Breast epithelium (tissue), 4 donors: ENCODE results near the gene SLC2A10. TPM values are rescaled to one million over a fixed set of nuclear protein-coding genes. Genes with fewer than 3 reads are reported as not detected.

Source experiments
- DNase-seq, 2 donors: peaks; one replicate each; pipeline ENCODE4 v3.0.0-alpha.2; 2019; ENCODE audit warnings: low spot score in 2 of 2
- H3K27ac ChIP-seq, 2 donors: fragments of 200-600 bp; sonication (generic) in 1 of 2; one replicate each; pipeline ENCODE4 v1.5.1; 2016 to 2019; ENCODE audit warnings: mild to moderate bottlenecking in 1 of 2
- H3K27me3 ChIP-seq, 2 donors: fragments of 200-600 bp; sonication (generic) in 1 of 2; one replicate each; pipeline versions ENCODE4 v1.5.1 to v1.6.0; 2017 to 2019; ENCODE audit warnings: control low read depth in 1 of 2, mild to moderate bottlenecking in 1 of 2
- H3K36me3 ChIP-seq: fragments of 200-600 bp; one replicate; pipeline ENCODE4 v1.5.1; 2019
- H3K4me1 ChIP-seq, 2 donors: fragments of 200-600 bp; sonication (generic); one replicate each; pipeline ENCODE4 v1.5.1; 2016 to 2019; ENCODE audit warnings: control low read depth in 1 of 2
- H3K4me3 ChIP-seq, 3 donors: fragments of 200-600 bp; sonication (generic); 1 replicate in 2 of 3; 2 replicates in 1 of 3; pipeline ENCODE4 v1.5.1; 2016 to 2019; ENCODE audit warnings: mild to moderate bottlenecking in 3 of 3, moderate library complexity in 2 of 3
- H3K9me3 ChIP-seq, 2 donors: fragments of 200-600 bp; sonication (generic) in 1 of 2; one replicate each; pipeline ENCODE4 v1.5.1; 2016 to 2019; ENCODE audit warnings: control low read depth in 1 of 2
- CTCF ChIP-seq, 3 donors: fragments of 450-650 bp; IDR thresholded peaks; one replicate each; pipeline ENCODE4 v1.5.1; 2016 to 2017; ENCODE audit warnings: antibody characterized with exemption in 3 of 3, mild to moderate bottlenecking in 3 of 3, moderate library complexity in 3 of 3
- POLR2A ChIP-seq: fragments of 450-650 bp; IDR thresholded peaks from one replicate; pipeline ENCODE4 v1.6.1; 2016; ENCODE audit warnings: antibody characterized with exemption, mild to moderate bottlenecking, moderate library complexity
- POLR2AphosphoS5 ChIP-seq, 3 donors: sonication (generic); formaldehyde crosslinking; IDR thresholded peaks; one replicate each; pipeline ENCODE4 v1.6.1; 2017; ENCODE audit warnings: antibody characterized with exemption in 3 of 3
- intact Hi-C: fragments of 100-400 bp; cut with DNase I; formaldehyde crosslinking; loops from one replicate; pipeline ENCODE4 v1.15.1; 2023; ENCODE audit warnings: low total_unique reads
- total RNA-seq, 3 donors: library from RNA; depleted of rRNA; stranded (reverse); fragments of >200 nt; gene quantifications; one replicate each; pipeline ENCODE4 v1.1.0, GENCODE V29; 2016

The SLC2A10 gene
- 10 to 100 TPM; 19.8 to 42.9 (median 26.9) TPM for total RNA-seq

DNA sequence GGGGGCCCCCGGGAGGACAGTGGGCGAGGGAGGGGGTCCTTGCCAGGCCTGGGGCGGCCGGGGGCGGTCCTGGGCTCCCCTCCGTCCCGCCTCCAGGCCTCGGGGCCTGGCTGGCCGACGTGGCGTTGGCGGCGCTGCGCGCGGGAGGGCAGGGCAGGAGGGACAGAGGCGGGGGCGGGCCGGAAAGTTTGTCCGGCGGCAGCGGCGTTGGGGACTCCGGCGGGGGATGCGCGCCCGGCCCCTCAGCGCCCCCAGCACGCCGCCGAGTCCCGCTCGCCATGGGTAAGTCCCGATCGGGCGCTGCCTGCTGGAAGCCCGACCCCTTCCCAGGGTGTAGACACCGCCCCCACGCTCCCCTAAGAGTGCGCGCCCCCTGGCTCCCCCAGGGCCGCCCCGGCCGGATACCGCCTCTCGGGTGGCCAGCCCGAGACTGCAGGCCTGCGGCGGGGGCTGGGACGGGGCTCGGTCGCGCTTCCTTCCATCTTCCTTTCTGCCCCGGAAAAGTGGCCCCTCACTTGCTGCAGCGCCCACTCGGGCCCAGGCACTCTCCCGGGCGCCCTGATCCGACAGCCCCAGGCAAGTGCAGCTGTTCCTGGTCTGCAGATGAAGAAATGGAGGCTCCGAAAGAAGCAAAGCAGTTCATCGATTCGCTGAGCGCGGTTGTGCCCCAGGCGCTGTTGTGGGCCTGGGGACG, at the start of gene SLC2A10:
SLC2A10 (plus strand) TSS at position 191 of the 694 bp plus-strand sequence; CDS start at position 279, 88 bp downstream.
- Histone ChIP-seq H3K4me3 (peak within 1 kb of the TSS; percentile 72 to 84 (median 79)), H3K27me3 (no peaks in the 10 kb centered on the region), H3K36me3 (no peaks in the 10 kb centered on the region), H3K27ac (peak within 1 kb of the TSS; percentile 89 to 95), H3K4me1 (peaks cover 0 to 5% of the 10 kb centered on the region in 2 donors), H3K9me3 (no peaks in the 10 kb centered on the region)
- intact Hi-C loops, result loop anchor here (5.0 kb wide), 1 partner anchor 788 kb away; no protein-coding TSS in a partner anchor
- DNase-seq, result peak in 1 of 2 donors; percentile 71
- TF ChIP-seq CTCF (IDR thresholded peaks at IDR 0.05), result no peak
- TF ChIP-seq POLR2AphosphoS5 (IDR thresholded peaks at IDR 0.05), result peak in 1 of 3 donors; percentile 17

- Histone ChIP-seq H3K27ac (no peak overlapping the region), H3K4me3 (no peak overlapping the region), H3K4me1 (no peaks in the 10 kb centered on the region), H3K9me3 (no peaks in the 10 kb centered on the region), H3K27me3 (no peaks in the 10 kb centered on the region), H3K36me3 (no peaks in the 10 kb centered on the region)
- TF ChIP-seq CTCF (IDR thresholded peaks at IDR 0.05) (no peak), POLR2A (no peak), POLR2AphosphoS5 (IDR thresholded peaks at IDR 0.05) (no peak)
- intact Hi-C loops, result no loop called here
- DNase-seq, result no peak
Observed at GRCh38 chr20:46660487-46660886, 49.0 kb upstream of the SLC2A10 start.

DNA sequence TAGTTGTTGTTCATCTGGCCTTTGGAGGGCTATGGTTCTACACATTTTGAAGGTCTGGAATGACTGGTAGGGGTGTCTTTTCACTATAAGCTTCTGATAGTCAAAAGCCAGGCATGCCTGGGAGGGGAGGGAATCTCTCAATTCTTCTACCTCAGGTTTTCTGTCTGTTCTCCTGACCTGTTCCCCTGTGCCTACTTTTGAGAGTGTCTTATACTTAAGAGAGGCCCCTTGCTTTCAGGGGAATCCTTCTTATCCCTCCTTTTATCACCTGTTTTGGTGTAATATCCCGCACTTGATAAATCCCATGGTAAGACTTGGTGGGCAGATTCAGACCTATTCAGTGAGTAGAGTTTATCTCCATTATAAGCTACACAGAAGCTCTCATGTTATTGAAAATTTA, 47.8 kb upstream of the SLC2A10 start:
- no peak for DNase-seq
- no peaks in the 10 kb centered on the region for H3K9me3 ChIP-seq

GRCh38 chr20:46663531-46663930, 45.9 kb upstream of the SLC2A10 start:
- DNase-seq, result no peak
- H3K27me3 ChIP-seq, result no peaks in the 10 kb centered on the region
- H3K9me3 ChIP-seq, result no peaks in the 10 kb centered on the region
- TF ChIP-seq POLR2AphosphoS5 (IDR thresholded peaks at IDR 0.05) (no peak), POLR2A (no peak), CTCF (IDR thresholded peaks at IDR 0.05) (no peak)
- no peaks in the 10 kb centered on the region for H3K4me1 ChIP-seq
- no peaks in the 10 kb centered on the region for H3K36me3 ChIP-seq
- H3K4me3 ChIP-seq, result no peak overlapping the region
- intact Hi-C loops, result no loop called here
- no peak overlapping the region for H3K27ac ChIP-seq

More for the DNA sequence above, 47.8 kb upstream of the SLC2A10 start:
- intact Hi-C loops, result no loop called here
- H3K27me3 ChIP-seq, result no peaks in the 10 kb centered on the region
- H3K4me3 ChIP-seq, result no peak overlapping the region
- TF ChIP-seq POLR2A, result no peak
- no peak for TF ChIP-seq CTCF (IDR thresholded peaks at IDR 0.05)
- TF ChIP-seq POLR2AphosphoS5 (IDR thresholded peaks at IDR 0.05), result no peak
- H3K27ac ChIP-seq, result no peak overlapping the region
- H3K36me3 ChIP-seq, result no peaks in the 10 kb centered on the region
- H3K4me1 ChIP-seq, result no peaks in the 10 kb centered on the region

GRCh38 chr20:46665602-46666001, 43.8 kb upstream of the SLC2A10 start:
- TF ChIP-seq CTCF (IDR thresholded peaks at IDR 0.05) (no peak), POLR2A (no peak), POLR2AphosphoS5 (IDR thresholded peaks at IDR 0.05) (no peak)
- peaks cover 0 to 9% of the 10 kb centered on the region in 2 donors for H3K9me3 ChIP-seq
- H3K4me1 ChIP-seq, result no peaks in the 10 kb centered on the region
- DNase-seq, result no peak
- H3K36me3 ChIP-seq, result no peaks in the 10 kb centered on the region
- no peak overlapping the region for H3K27ac ChIP-seq
- no peak overlapping the region for H3K4me3 ChIP-seq
- H3K27me3 ChIP-seq, result no peaks in the 10 kb centered on the region
- intact Hi-C loops, result no loop called here
